ENCODE results near the gene PPP3R1.

The PPP3R1 gene

DNA sequence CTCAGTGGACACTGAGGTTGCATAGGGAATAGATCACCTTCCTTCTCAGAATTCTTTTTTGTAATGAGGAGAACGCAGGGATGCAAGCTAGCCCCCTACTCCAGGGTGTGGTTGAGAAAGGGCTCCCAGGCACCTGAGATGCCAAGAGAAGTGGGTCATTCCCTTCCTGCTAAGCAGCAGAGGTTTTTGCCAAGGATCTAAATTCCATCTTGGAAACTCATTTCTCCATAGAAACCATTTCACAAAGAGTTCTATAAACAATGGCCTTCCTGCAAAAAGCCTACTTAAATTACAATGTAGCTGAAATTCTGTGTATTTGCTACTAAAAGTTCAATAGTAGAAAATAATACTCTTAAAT lies 3.7 kb upstream of the PPP3R1 start:
- Mint-ChIP-seq H3K27me3 (ENCODE audit: low read depth, poor library complexity) (peaks cover 12% of the 10 kb centered on the region), H3K36me3 (ENCODE audit: low read depth) (no peaks in the 10 kb centered on the region), H3K4me3 (no peak overlapping the region), H3K9me3 (no peaks in the 10 kb centered on the region), H3K4me1 (peaks cover 5% of the 10 kb centered on the region), H3K27ac (no peak overlapping the region)
- no peak for DNase-seq
- TF ChIP-seq CTCF (IDR thresholded peaks at IDR 0.05): no peak

- Mint-ChIP-seq H3K9me3 (no peaks in the 10 kb centered on the region), H3K27me3 (ENCODE audit: low read depth, poor library complexity) (peaks cover 4% of the 10 kb centered on the region), H3K4me3 (peak overlapping the region; percentile 95), H3K36me3 (ENCODE audit: low read depth) (no peaks in the 10 kb centered on the region), H3K27ac (peak overlapping the region; percentile 97), H3K4me1 (peaks cover 5% of the 10 kb centered on the region)
- no peak for DNase-seq
- TF ChIP-seq CTCF (IDR thresholded peaks at IDR 0.05): no peak
These were observed 1.1 kb upstream of the PPP3R1 start for GRCh38 chr2:68253219-68254068.

DNA sequence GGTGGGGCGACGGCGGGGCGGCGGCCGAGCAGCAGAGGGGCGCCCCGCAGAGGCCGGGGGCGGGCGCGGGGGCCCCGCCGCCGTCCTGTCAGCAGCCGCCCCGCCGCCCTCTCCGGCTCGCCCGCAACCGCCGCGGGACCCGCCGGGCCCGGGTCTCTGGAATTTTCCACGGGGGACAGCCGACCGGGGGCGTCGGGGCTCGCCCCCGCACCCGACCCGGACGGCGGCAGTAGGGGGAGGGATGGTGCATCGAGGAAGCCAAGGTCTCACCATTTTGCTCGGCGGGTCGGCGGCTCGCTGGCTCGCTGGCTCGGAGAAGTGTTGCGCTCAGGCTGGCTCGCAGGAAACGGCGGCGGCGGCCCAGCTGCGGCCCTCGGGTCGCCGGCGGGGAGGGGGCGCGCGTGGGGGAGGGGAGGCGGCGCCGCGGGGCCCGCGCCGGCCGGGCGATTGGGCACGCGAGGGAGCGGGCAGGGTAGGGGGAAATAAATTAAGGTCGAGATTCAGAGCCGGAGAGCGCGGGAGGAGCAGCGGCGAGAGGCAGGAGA lies 405 bp downstream of the PPP3R1 start:
- H3K9me3 Mint-ChIP-seq: no peaks in the 10 kb centered on the region
- TF ChIP-seq CTCF (IDR thresholded peaks at IDR 0.05): no peak
- H3K27ac Mint-ChIP-seq: peak overlapping the region; percentile 97
- peak; percentile 69 for DNase-seq
- peaks cover 5% of the 10 kb centered on the region for H3K4me1 Mint-ChIP-seq
- H3K27me3 Mint-ChIP-seq (ENCODE audit: low read depth, poor library complexity): peaks cover 4% of the 10 kb centered on the region
- peak overlapping the region; percentile 87 for H3K4me3 Mint-ChIP-seq
- H3K36me3 Mint-ChIP-seq (ENCODE audit: low read depth): no peaks in the 10 kb centered on the region

- peak; percentile 61 for TF ChIP-seq CTCF (IDR thresholded peaks at IDR 0.05)
- DNase-seq: peak; percentile 60
These were observed 1.0 kb downstream of the PPP3R1 start for GRCh38 chr2:68251187-68251854.

DNA sequence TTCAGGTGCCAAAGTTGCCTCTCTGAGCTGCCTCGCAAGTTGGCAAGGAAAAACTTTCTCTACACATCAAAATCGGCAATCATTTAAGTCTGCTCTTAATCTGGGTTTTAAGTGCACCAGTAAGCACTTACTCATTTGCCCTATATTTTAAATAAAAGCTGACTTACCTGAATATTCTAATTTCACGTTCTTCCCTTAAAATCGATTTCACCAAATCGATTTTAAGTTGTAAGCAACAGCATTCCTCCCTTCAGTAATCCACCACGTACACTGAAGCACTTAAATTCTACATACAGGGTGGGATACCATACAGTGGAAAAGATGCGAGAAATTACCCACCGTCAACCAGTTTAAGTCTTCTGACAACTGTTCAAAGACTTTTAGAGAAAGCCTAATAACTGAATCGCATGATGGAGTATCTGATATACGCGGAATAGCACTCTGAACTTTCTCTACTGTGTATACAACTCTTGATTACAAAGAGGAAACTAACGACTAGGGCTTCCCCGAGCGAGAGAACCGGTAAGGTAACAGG lies 1.6 kb downstream of the PPP3R1 start:
- Mint-ChIP-seq H3K27ac (peak overlapping the region; percentile 99), H3K4me3 (no peak overlapping the region), H3K4me1 (peaks cover 5% of the 10 kb centered on the region), H3K27me3 (ENCODE audit: low read depth, poor library complexity) (no peaks in the 10 kb centered on the region), H3K9me3 (no peaks in the 10 kb centered on the region), H3K36me3 (ENCODE audit: low read depth) (no peaks in the 10 kb centered on the region)
- no peak for TF ChIP-seq CTCF (IDR thresholded peaks at IDR 0.05)
- no peak for DNase-seq

More at GRCh38 chr2:68251187-68251854, 1.0 kb downstream of the PPP3R1 start:
- Mint-ChIP-seq H3K36me3 (ENCODE audit: low read depth) (no peaks in the 10 kb centered on the region), H3K27ac (peak overlapping the region; percentile 99), H3K9me3 (no peaks in the 10 kb centered on the region), H3K4me1 (peaks cover 5% of the 10 kb centered on the region), H3K27me3 (ENCODE audit: low read depth, poor library complexity) (peaks cover 4% of the 10 kb centered on the region), H3K4me3 (no peak overlapping the region)

Data from nephron progenitor cell (in vitro differentiated cells).